DMS153 treated with DMSO at 0.1 percent for 48 hours (cell line): ENCODE measurements around the gene VPS39.

Source experiments
- DNase-seq: peaks from one replicate; lab custom pipeline; 2025; ENCODE audit not compliant: unreplicated experiment; lab: John Stamatoyannopoulos, UW

Gene VPS39

GRCh38 chr15:42199126-42199525 is 9.0 kb downstream of the VPS39 start:
- DNase-seq, result no peak

- no peak for DNase-seq
Measured at GRCh38 chr15:42198516-42198915, 9.6 kb downstream of the VPS39 start.

- no peak for DNase-seq
Measured at GRCh38 chr15:42194513-42194912, 13.6 kb downstream of the VPS39 start.

- DNase-seq, result no peak
Measured at GRCh38 chr15:42193383-42193782, 14.7 kb downstream of the VPS39 start.

GRCh38 chr15:42191610-42192346 is 16.3 kb downstream of the VPS39 start:
- no peak for DNase-seq

GRCh38 chr15:42190370-42190769 is 17.7 kb downstream of the VPS39 start:
- no peak for DNase-seq

- no peak for DNase-seq
Measured at GRCh38 chr15:42185801-42186200, 22.3 kb downstream of the VPS39 start.

GRCh38 chr15:42184736-42185135 is 23.4 kb downstream of the VPS39 start:
- DNase-seq, result no peak

GRCh38 chr15:42184296-42184695 is 23.8 kb downstream of the VPS39 start:
- no peak for DNase-seq

GRCh38 chr15:42182961-42183360 is 25.1 kb downstream of the VPS39 start:
- no peak for DNase-seq

- no peak for DNase-seq
Measured at GRCh38 chr15:42182328-42182886, 25.7 kb downstream of the VPS39 start.

GRCh38 chr15:42178056-42178455 is 30.0 kb downstream of the VPS39 start:
- no peak for DNase-seq

GRCh38 chr15:42175671-42176070 is 32.4 kb downstream of the VPS39 start:
- DNase-seq, result no peak

GRCh38 chr15:42172475-42172874 is 35.6 kb downstream of the VPS39 start:
- no peak for DNase-seq

GRCh38 chr15:42171795-42172194 is 36.3 kb downstream of the VPS39 start:
- no peak for DNase-seq

GRCh38 chr15:42171122-42171521 is 37.0 kb downstream of the VPS39 start:
- no peak for DNase-seq

- no peak for DNase-seq
Measured at GRCh38 chr15:42166225-42166940, 41.7 kb downstream of the VPS39 start.

- DNase-seq, result no peak
Measured at GRCh38 chr15:42165106-42165505, 43.0 kb downstream of the VPS39 start.

- DNase-seq, result no peak
Measured at GRCh38 chr15:42163947-42164550, 44.1 kb downstream of the VPS39 start.

- no peak for DNase-seq
Measured at GRCh38 chr15:42163291-42163690, 44.8 kb downstream of the VPS39 start.

GRCh38 chr15:42160136-42160535 is 48.0 kb downstream of the VPS39 start:
- DNase-seq, result no peak
